Stimulated activated CD4-positive, alpha-beta T cell treated with anti-CD3 and anti-CD28 coated beads, Interleukin-15, amount 100 ng/mL, for 48 hours (primary cell): Measurements from ENCODE around the gene LRP5.
"Not testable (repeated sequence)": the region's sequence is repeated elsewhere in the genome, so short reads cannot be mapped to it uniquely, and the experiment has no call there.

ENCODE experiments used
- DNase-seq, 2 donors: peaks; one replicate each; pipeline ENCODE4 v3.0.0-alpha.2; 2020; ENCODE audit warnings: low read depth in 2 of 2

Gene LRP5

DNA sequence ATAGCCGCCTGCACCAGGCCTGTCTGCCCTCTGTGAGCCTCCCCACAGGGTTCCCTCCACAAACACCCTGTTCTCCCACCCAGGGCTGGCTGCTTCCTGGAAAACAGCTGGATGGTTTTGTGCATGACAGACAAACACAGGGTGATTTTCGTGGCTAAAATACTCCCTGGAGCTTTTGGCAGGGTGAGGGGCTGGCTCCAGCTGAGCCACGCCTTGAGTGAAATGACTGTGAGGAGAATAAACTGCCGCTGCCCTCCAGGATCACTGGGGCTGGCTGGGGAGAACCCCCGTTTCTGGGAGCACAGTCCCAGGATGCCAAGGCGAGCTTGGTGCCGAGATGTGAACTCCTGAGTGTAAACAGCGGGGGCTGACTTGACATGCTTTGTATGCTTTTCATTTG, 127.8 kb downstream of the LRP5 start:
- no peak for DNase-seq

GRCh38 chr11:68441466-68442230, 129.3 kb downstream of the LRP5 start:
- DNase-seq: no peak

DNA sequence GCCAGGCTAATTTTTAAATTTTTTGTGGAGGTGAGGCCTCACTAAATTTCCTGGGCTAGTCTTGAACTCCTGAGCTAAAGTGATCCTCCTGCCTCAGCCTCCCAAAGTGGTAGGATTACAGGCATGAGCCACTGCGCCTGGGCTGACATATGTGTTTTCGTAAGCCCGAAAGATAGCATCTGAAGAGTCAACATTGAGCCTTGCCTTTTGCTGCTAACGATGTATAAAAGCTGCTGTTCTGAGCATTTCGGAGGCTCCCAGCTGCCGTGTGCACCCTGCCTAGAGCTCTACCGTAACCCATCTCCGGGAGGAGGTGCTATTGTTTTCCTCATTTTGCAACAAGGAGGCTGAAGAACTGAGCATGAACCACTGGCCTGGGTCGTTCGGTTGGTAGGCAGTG, 130.0 kb downstream of the LRP5 start:
- DNase-seq: no peak

DNA sequence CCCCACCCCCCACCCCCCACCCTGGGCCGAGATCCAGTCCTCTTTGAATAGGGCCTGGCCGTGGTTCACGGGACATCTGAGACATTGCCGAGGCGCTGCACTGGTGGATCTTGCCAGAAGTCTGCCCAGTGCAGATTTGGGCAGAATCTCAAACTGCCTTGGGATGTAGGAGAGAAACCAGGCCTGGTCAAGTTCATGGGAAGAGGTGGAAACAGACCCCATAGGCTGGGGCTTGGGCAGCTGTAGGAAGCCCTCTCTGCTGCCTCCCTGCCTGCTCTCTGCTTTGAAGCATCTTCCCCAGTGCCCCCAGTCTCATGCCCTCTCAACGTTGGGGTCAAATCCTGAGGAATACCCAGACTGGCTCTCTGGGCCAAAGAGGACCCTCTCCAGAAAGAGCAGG, 132.2 kb downstream of the LRP5 start:
- DNase-seq: no peak

- DNase-seq: no peak
Observed at GRCh38 chr11:68445531-68446035, 133.2 kb downstream of the LRP5 start.

- DNase-seq: no peak
Observed at GRCh38 chr11:68446046-68446725, 133.8 kb downstream of the LRP5 start.

DNA sequence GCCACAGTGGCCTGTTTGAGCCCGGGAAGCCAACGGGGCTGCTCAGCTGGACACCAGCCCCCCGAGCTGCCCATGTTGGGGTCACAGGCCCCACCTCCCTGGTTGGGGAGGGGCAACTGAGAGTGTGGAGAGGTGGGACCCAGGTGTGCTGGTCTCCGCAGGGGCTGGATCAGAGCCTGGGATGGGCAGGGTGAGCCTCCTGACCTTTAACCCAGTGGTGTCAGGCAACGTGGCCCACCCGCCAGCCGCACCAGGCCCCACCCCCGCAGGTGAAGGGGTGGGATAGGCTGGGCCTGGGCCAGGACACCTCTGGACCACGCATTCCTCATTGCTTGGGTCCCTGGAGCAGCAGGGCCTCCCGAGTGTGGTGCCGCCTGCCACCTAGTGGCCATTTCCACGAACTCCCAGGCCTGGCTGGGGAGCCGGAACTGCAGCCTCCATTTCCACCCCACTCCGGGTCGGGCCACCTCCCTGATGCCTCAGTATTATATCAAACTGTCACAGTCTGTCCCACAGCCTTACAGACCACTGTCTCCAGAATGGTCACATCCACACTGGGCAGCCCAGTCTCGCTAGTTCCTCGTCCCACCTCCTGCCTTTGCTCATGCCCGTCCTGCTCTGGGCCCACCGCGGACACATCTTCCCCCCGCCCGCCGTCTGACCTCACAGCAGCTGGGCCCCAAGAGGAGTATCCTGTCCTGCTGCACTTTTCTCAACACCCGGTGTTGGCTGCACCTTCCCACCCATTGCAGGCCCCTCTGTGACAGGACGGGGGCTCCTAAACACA, 134.8 kb downstream of the LRP5 start:
- peak; percentile 65 to 73 for DNase-seq

DNA sequence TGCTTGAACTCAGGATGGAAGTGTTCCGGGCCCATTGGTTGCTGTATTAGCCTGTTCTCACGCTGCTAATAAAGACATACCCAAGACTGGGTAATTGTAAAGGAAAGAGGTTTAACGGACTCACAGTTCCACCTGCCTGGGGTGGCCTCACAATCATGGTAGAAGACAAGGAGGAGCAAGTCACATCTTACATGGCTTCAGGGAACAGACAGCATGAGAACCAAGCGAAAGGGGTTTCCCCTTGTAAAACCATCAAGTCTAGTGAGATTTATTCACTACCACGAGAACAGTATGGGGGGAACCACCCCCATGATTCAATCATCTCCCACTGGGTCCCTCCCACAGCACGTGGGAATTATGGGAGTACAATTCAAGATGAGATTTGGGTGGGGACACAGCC, 135.5 kb downstream of the LRP5 start:
- not testable (repeated sequence) for DNase-seq

GRCh38 chr11:68448604-68449011, 136.2 kb downstream of the LRP5 start:
- no peak for DNase-seq

DNA sequence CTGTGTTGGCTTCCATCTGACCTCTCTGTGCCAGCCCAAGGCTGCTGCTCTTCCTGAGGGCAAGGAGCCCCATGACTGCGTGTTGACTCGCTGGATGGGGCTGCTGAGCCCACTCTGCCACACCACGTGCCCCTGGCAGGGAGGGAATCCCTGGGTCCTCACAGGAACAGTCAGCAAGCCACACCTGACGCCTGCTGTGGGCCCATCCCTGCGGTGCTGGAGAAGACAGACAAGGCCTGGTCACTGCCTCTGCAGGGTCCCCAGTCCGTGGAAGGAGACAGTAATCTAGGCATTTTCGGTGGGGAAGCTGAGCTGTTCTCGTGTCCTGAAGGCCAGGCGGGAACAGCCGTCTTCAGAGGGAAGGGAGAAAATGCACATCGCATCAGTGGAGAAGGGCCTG, 137.6 kb downstream of the LRP5 start:
- DNase-seq: no peak

GRCh38 chr11:68450711-68451110, 138.3 kb downstream of the LRP5 start:
- DNase-seq: no peak

DNA sequence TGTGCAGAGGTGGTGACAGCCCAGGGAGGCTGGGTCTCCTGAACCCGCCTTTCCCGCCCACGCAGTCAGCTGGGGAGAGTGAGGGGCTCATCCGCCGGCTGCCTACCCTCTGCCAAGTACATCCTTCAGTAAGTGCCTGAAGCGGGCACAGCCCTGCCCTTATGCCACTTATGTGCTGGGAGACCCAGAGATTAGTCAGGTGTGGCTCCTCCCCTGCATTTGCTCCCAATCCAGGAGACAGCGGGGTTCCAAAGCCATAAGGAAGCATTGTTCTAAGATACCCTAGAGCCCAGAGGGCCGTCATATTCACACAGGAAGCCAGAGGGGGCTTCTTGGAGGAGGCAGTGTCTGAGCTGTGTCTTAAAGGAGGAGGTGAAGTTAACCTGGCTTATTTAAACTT, 142.4 kb downstream of the LRP5 start:
- DNase-seq: no peak

GRCh38 chr11:68455485-68455884, 143.1 kb downstream of the LRP5 start:
- DNase-seq: no peak

DNA sequence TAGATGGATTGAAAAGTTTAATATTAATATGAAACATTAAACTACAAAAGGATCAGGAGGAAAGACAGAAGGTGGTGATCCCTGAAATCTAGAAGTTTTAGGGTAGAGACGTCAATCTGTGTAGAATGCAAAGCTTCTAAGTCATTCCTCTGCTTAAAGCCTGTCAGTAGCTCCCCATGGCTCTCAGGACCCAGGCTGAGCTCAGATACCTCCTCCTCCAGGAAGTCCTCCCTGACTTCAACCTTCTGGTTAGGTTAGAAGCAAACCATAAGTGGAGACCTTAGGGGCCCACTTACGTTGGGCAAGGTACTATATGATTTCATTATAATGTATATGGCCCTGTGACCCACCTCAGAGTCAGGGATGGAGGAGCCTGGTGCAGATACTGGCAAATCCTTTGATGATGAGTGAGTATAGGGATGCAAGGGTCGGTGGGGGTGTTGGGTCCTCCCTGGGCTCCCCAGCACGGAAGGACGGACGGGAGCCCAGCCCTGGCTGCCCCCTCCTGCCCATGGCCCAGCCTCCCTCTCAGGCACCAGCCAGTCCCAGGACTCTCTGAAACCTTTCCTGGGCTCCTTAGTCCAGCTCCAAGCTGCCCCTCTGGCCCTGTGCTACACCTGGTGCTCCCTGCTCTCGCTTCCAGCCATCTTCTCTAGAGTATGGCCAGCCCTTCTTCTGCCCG, 145.0 kb downstream of the LRP5 start:
- no peak for DNase-seq

DNA sequence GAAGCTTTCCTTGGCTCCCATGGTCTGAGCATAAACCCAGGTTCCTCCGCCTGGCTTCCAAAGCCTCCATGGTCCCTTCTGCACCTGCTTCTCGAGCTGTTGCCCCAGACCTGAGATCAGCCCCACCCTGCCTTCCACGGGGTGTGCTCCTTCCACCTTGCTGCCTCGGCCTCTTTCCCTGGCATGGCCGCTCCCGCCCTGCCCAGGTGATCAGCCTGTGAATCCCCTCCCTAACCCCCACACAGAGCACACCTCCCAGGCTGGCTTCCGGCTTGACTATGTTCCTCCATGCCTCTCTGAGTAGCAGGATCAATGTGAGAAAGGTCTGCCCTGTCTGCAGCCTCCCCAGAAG, 145.5 kb downstream of the LRP5 start:
- DNase-seq: no peak

- DNase-seq: not testable (repeated sequence)
Observed at GRCh38 chr11:68458340-68458739, 145.9 kb downstream of the LRP5 start.

DNA sequence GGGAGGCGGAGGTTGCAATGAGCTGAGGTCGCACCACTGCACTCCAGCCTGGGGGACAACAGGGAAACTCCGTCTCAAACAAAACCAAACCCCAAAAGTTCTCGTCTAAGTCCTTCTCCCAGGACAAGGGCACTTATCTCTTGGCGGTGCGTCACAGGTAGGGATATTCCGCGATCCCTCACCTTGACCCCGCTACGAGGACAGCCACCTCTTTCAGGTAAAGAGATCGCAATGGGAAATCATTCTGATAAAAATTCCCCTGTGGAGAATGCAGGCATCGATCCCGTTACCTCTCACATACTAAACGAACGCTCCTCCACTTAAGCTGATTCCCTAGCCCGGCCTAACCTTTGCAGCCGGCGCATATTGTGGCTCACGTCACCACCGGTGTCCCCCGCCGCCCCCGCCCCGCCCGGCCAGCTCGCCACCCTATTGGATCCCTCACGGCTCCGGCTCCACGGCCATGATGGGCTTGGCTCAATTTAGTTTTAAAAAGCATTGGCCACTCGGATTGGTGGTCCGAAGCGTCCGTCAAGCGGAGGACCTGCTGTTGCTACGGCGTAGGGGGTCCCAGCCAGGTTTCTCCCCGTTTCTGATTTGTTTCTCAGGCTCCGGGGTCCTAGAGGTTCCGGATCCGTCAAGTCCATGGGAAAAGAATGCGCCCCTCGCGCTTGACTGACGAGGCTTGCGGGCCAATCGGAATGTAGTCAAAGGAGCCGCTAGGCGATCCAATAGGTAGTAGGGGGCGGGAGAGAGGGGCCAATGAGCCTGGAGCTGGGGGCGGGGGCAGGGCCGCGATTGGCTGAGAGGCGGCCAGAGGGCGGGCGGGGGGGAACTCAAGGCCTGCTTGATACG, 147.7 kb downstream of the LRP5 start:
- DNase-seq: peak; percentile 93 to 94

DNA sequence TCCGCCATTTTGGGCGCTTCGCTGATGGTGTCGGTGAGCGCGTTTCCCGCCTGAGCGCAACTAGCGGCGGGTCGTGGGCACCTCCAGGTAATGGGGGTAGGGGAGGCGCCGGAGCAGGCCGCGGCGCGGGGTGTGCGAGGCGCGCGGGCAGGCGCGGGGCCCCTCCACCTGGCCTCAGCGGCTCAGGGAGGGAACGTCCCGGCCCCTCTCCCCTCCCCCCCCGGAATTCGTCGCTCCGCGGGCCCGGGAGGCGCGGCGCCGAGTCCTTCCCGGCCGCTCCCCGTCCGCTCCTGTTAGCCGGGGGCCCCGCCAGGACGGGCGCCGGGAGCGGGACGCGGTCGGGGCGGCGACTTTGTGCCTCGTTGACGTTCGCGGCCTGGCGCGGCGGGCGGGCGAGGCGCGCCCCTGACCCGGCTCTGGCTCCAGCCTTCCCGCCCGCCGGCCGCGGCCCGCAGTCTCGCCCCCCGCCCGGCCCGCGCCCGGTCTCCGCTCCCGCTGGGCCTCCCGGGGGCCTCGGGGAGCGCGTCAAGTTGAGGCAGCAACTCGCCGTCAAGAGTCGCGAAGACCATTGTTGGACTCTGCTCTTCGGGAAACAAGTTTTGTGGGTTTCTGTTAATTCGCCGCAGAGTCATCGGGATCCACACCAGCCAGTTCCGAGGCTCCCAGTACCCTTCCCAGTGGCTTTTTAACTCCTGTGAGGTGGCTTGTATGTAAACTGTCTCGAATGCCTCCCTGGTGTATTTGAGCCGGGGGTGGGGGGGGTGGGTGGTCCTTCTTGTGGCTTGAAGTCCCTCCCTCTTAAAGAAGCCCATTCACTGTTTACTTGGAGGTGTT, 148.6 kb downstream of the LRP5 start, which contains the start of gene PPP6R3:
Gene PPP6R3, plus strand, starts transcription at position 12 of the 834 bp plus-strand sequence. CDS start 76,913 bp downstream, outside the sequence.
- DNase-seq: no peak

DNA sequence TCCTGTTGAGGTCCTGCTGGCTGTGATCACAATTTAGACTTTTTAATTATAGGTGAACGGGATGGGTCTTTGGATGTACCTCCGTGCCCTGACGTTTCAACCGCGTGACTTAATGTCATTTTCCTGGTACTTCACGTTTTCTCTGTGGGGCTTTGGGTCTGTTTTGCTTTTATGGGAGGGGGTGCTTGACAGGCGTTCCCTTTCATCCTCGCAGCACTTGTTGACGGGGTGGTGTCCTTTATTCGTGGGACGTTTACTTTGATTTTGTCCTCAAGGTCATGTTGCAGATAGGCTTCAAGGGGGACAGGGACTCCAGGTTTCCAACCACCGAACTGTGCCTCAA, 149.2 kb downstream of the LRP5 start:
- no peak for DNase-seq

GRCh38 chr11:68463714-68464113, 151.3 kb downstream of the LRP5 start:
- DNase-seq: no peak
